H9 (cell line): Measurements from ENCODE around the gene HTR3A. TPM values are rescaled to one million over a fixed set of nuclear protein-coding genes. Genes with fewer than 3 reads are reported as not detected.

Source experiments
- DNase-seq: peaks from one replicate; pipeline ENCODE4 v3.0.0-alpha.2; 2017
- H2AFZ ChIP-seq: one replicate; pipeline ENCODE4 v1.6.1; 2013; ENCODE audit warnings: mild to moderate bottlenecking, low read length, control low read depth, moderate library complexity
- H2AK5ac ChIP-seq: 2 replicates; pipeline ENCODE4 v1.6.1; 2013; ENCODE audit warnings: low read length, control low read depth, mixed read lengths; ENCODE audit not compliant: insufficient read length
- H2BK120ac ChIP-seq: one replicate; pipeline ENCODE4 v1.6.1; 2013; ENCODE audit warnings: low read depth, mild to moderate bottlenecking, low read length, control low read depth, inconsistent platforms; ENCODE audit not compliant: poor library complexity, severe bottlenecking
- H2BK12ac ChIP-seq: 2 replicates; pipeline ENCODE4 v1.6.1; 2013; ENCODE audit warnings: low read length, control low read depth, mixed read lengths, low read depth; ENCODE audit not compliant: insufficient read length
- H2BK15ac ChIP-seq: 2 replicates; pipeline ENCODE4 v1.6.1; 2013; ENCODE audit warnings: low read depth, low read length, control low read depth
- H2BK20ac ChIP-seq: one replicate; pipeline ENCODE4 v1.6.1; 2013; ENCODE audit warnings: low read depth, mild to moderate bottlenecking, low read length, control low read depth, inconsistent platforms; ENCODE audit not compliant: poor library complexity, severe bottlenecking
- H2BK5ac ChIP-seq: 2 replicates; pipeline ENCODE4 v1.6.1; 2013; ENCODE audit warnings: low read length, control low read depth, mixed read lengths; ENCODE audit not compliant: insufficient read length
- H3K14ac ChIP-seq: 2 replicates; pipeline ENCODE4 v1.6.1; 2013; ENCODE audit warnings: low read length, control low read depth; ENCODE audit not compliant: insufficient read depth
- H3K18ac ChIP-seq: 2 replicates; pipeline ENCODE4 v1.6.1; 2013; ENCODE audit warnings: low read depth, mild to moderate bottlenecking, mixed read lengths, low read length, control low read depth; ENCODE audit not compliant: insufficient read length
- H3K23ac ChIP-seq: 2 replicates; pipeline ENCODE4 v1.6.1; 2013; ENCODE audit warnings: low read length, control low read depth, mixed read lengths, low read depth; ENCODE audit not compliant: insufficient read length
- H3K23me2 ChIP-seq: 2 replicates; pipeline ENCODE4 v1.6.1; 2013; ENCODE audit warnings: low read depth, mild to moderate bottlenecking, mixed read lengths, low read length, control low read depth; ENCODE audit not compliant: insufficient read length, poor library complexity, severe bottlenecking
- H3K27ac ChIP-seq: 2 replicates; pipeline ENCODE4 v1.5.1; 2013; ENCODE audit warnings: low read length, control low read depth, mixed read lengths, low read depth; ENCODE audit not compliant: insufficient read length
- H3K27me3 ChIP-seq: 2 replicates; pipeline ENCODE4 v1.6.1; 2013; ENCODE audit warnings: low read length, control low read depth, inconsistent platforms; ENCODE audit not compliant: insufficient read depth
- H3K4ac ChIP-seq: 2 replicates; pipeline ENCODE4 v1.6.1; 2013; ENCODE audit warnings: low read depth, mild to moderate bottlenecking, control low read depth, inconsistent platforms, low read length, moderate library complexity
- H3K4me1 ChIP-seq: 2 replicates; pipeline ENCODE4 v1.6.1; 2013; ENCODE audit warnings: low read length, control low read depth, inconsistent platforms; ENCODE audit not compliant: insufficient read depth
- H3K4me2 ChIP-seq: 2 replicates; pipeline ENCODE4 v1.6.1; 2013; ENCODE audit warnings: low read length, control low read depth, mixed read lengths; ENCODE audit not compliant: insufficient read length, insufficient read depth
- H3K56ac ChIP-seq: 2 replicates; pipeline ENCODE4 v1.6.1; 2013; ENCODE audit warnings: low read depth, mild to moderate bottlenecking, mixed read lengths, low read length, control low read depth; ENCODE audit not compliant: insufficient read length
- H3K79me1 ChIP-seq: 2 replicates; pipeline ENCODE4 v1.6.1; 2013; ENCODE audit warnings: low read depth, mild to moderate bottlenecking, moderate library complexity, low read length, control low read depth, inconsistent platforms; ENCODE audit not compliant: insufficient read depth, poor library complexity, severe bottlenecking
- H3K79me2 ChIP-seq: 2 replicates; pipeline ENCODE4 v1.6.1; 2013; ENCODE audit warnings: low read length, control low read depth, inconsistent platforms; ENCODE audit not compliant: insufficient read depth
- H3K9ac ChIP-seq: 2 replicates; pipeline ENCODE4 v1.6.1; 2013; ENCODE audit warnings: low read length, control low read depth, mixed read lengths; ENCODE audit not compliant: insufficient read length; ENCODE audit errors: extremely low read depth
- H3K9me3 ChIP-seq: one replicate; pipeline ENCODE4 v1.6.1; 2013; ENCODE audit warnings: low read depth, low read length, inconsistent platforms; ENCODE audit not compliant: control insufficient read depth
- H3T11ph ChIP-seq: one replicate; pipeline ENCODE4 v1.6.1; 2013; ENCODE audit warnings: mild to moderate bottlenecking, low read length, control low read depth, inconsistent platforms
- H4K20me1 ChIP-seq: one replicate; pipeline ENCODE4 v1.6.1; 2013; ENCODE audit not compliant: control insufficient read depth, insufficient read length, insufficient read depth
- H4K5ac ChIP-seq: 2 replicates; pipeline ENCODE4 v1.6.1; 2013; ENCODE audit warnings: low read depth, mild to moderate bottlenecking, mixed read lengths, low read length, control low read depth; ENCODE audit not compliant: insufficient read length
- H4K8ac ChIP-seq: replicated peaks from 2 replicates; pipeline ENCODE4 v1.6.1; 2013; ENCODE audit warnings: low read length, control low read depth, mixed read lengths, low read depth; ENCODE audit not compliant: insufficient read length
- H4K91ac ChIP-seq: 2 replicates; pipeline ENCODE4 v1.6.1; 2013; ENCODE audit warnings: low read depth, mild to moderate bottlenecking, moderate library complexity, mixed read lengths, low read length, control low read depth; ENCODE audit not compliant: insufficient read length
- H3K27ac Mint-ChIP-seq, 3 experiments: 2 replicates in 2 of 3; 3 replicates in 1 of 3; pipeline ENCODE4 v1.8.0; 2020 to 2021; ENCODE audit warnings: mixed read lengths in 3 of 3, mild to moderate bottlenecking in 1 of 3, moderate library complexity in 1 of 3
- H3K27me3 Mint-ChIP-seq: 2 replicates; pipeline ENCODE4 v1.8.0; 2021; ENCODE audit warnings: low read depth, mild to moderate bottlenecking, moderate library complexity, mixed read lengths
- H3K36me3 Mint-ChIP-seq, 3 experiments: 2 replicates in 2 of 3; 3 replicates in 1 of 3; pipeline ENCODE4 v1.8.0; 2020 to 2021; ENCODE audit warnings: low read depth in 3 of 3, mixed read lengths in 3 of 3; ENCODE audit not compliant: insufficient read depth in 1 of 3
- H3K4me1 Mint-ChIP-seq, 2 experiments: 2 replicates each; pipeline ENCODE4 v1.8.0; 2020; ENCODE audit warnings: mixed read lengths in 2 of 2
- H3K4me3 Mint-ChIP-seq, 2 experiments: 2 replicates in 1 of 2; 3 replicates in 1 of 2; pipeline ENCODE4 v1.8.0; 2020 to 2021; ENCODE audit warnings: mild to moderate bottlenecking in 2 of 2, mixed read lengths in 2 of 2, moderate library complexity in 1 of 2
- H3K9me3 Mint-ChIP-seq, 2 experiments: 2 replicates in 1 of 2; 3 replicates in 1 of 2; pipeline ENCODE4 v1.8.0; 2020; ENCODE audit warnings: mild to moderate bottlenecking in 2 of 2, mixed read lengths in 2 of 2, moderate library complexity in 1 of 2
- CTCF ChIP-seq: fragments of 200-600 bp; sonication (generic); conservative IDR thresholded peaks from 3 replicates; pipeline ENCODE4 v1.8.0; 2021; ENCODE audit warnings: antibody characterized with exemption, mild to moderate bottlenecking
- WGBS: extraction: QIAGEN DNeasy Blood & Tissue Kit; methylation state at CpG from one replicate; pipeline ENCODE4 v1.1.7; 2013; ENCODE audit warnings: missing lambda C conversion rate, low lambda C conversion rate, mixed read lengths; ENCODE audit not compliant: insufficient read length; ENCODE audit errors: extremely low coverage; 5-methylcytosine and 5-hydroxymethylcytosine counted together
- total RNA-seq: library from RNA; stranded (reverse); gene quantifications from 2 replicates; pipeline ENCODE4 v1.2.1, GENCODE V29; 2021

The HTR3A gene
- total RNA-seq, 1 experiment from 2014 or later, result 4.1 TPM

GRCh38 chr11:113954235-113954634, 20.7 kb upstream of the HTR3A start:
- Histone ChIP-seq H4K91ac (no peak overlapping the region), H2BK15ac (no peak overlapping the region), H3K4me1 (peaks cover 14% of the 10 kb centered on the region; the same call in 1 of the 2 replicates), H3K79me1 (no peaks in the 10 kb centered on the region), H3K4ac (no peak overlapping the region), H2BK120ac (no peak overlapping the region), H2BK12ac (no peak overlapping the region), H3T11ph (no peak overlapping the region), H3K23me2 (no peaks in the 10 kb centered on the region), H2BK5ac (no peak overlapping the region), H3K23ac (no peak overlapping the region), H3K14ac (no peak overlapping the region), H3K9ac (no peak overlapping the region), H4K8ac (no peak overlapping the region), H3K27me3 (no peaks in the 10 kb centered on the region), H3K27ac (no peak overlapping the region), H4K5ac (no peak overlapping the region), H3K56ac (no peak overlapping the region), H2AK5ac (no peak overlapping the region), H2AFZ (no peak overlapping the region), H4K20me1 (no peaks in the 10 kb centered on the region), H2BK20ac (no peak overlapping the region), H3K79me2 (no peaks in the 10 kb centered on the region), H3K18ac (no peak overlapping the region), H3K4me2 (no peak overlapping the region), H3K9me3 (no peaks in the 10 kb centered on the region)
- no CpG with 5 or more reads among the region's 6 CpGs for WGBS
- Mint-ChIP-seq H3K27me3 (peaks cover 7% of the 10 kb centered on the region), H3K9me3 (no peaks in the 10 kb centered on the region; a peak in 1 of 5 replicates), H3K4me1 (peaks cover 63 to 65% of the 10 kb centered on the region in 2 experiments), H3K27ac (no peak overlapping the region), H3K36me3 (no peaks in the 10 kb centered on the region), H3K4me3 (no peak overlapping the region)
- no peak for TF ChIP-seq CTCF
- DNase-seq, result no peak
